Measurements from ENCODE around the gene CNOT6L. TPM values are rescaled to one million over a fixed set of nuclear protein-coding genes. Genes with fewer than 3 reads are reported as not detected.

The CNOT6L gene
- total RNA-seq, 1 experiment from 2014 or later: 29.7 TPM

- Mint-ChIP-seq H3K27me3 (ENCODE audit: unreplicated experiment) (no peaks in the 10 kb centered on the region), H3K27ac (ENCODE audit: unreplicated experiment) (no peak overlapping the region), H3K4me3 (ENCODE audit: low read depth, unreplicated experiment) (no peak overlapping the region), H3K4me1 (ENCODE audit: low read depth, unreplicated experiment) (no peaks in the 10 kb centered on the region), H3K36me3 (ENCODE audit: insufficient read depth, unreplicated experiment) (no peaks in the 10 kb centered on the region), H3K9me3 (ENCODE audit: low read depth, unreplicated experiment) (no peaks in the 10 kb centered on the region)
- CTCF ChIA-PET: no interaction called here
- intact Hi-C loops (cut with micrococcal nuclease; ENCODE audit: unreplicated experiment): no loop called here
- TF ChIP-seq CTCF (IDR thresholded peaks at IDR 0.05; ENCODE audit: unreplicated experiment): no peak
- BruUV-seq (replicated peaks): no TSS peak
- DNase-seq: no peak
These were observed 33.8 kb upstream of the CNOT6L start for GRCh38 chr4:77852892-77853495.

- no peaks in the 10 kb centered on the region for H3K36me3 Mint-ChIP-seq (ENCODE audit: insufficient read depth, unreplicated experiment)
- TF ChIP-seq CTCF (IDR thresholded peaks at IDR 0.05; ENCODE audit: unreplicated experiment): no peak
- CTCF ChIA-PET: no interaction called here
- H3K4me1 Mint-ChIP-seq (ENCODE audit: low read depth, unreplicated experiment): no peaks in the 10 kb centered on the region
- no TSS peak for BruUV-seq (replicated peaks)
- H3K4me3 Mint-ChIP-seq (ENCODE audit: low read depth, unreplicated experiment): no peak overlapping the region
- no peaks in the 10 kb centered on the region for H3K27me3 Mint-ChIP-seq (ENCODE audit: unreplicated experiment)
- no peak for DNase-seq
- no peaks in the 10 kb centered on the region for H3K9me3 Mint-ChIP-seq (ENCODE audit: low read depth, unreplicated experiment)
- H3K27ac Mint-ChIP-seq (ENCODE audit: unreplicated experiment): no peak overlapping the region
- intact Hi-C loops (cut with micrococcal nuclease; ENCODE audit: unreplicated experiment): no loop called here
These were observed 30.3 kb upstream of the CNOT6L start for GRCh38 chr4:77849278-77849965.

GRCh38 chr4:77848508-77848907, 29.3 kb upstream of the CNOT6L start:
- no peak for TF ChIP-seq CTCF (IDR thresholded peaks at IDR 0.05; ENCODE audit: unreplicated experiment)
- no peaks in the 10 kb centered on the region for H3K9me3 Mint-ChIP-seq (ENCODE audit: low read depth, unreplicated experiment)
- CTCF ChIA-PET: no interaction called here
- DNase-seq: no peak
- H3K27me3 Mint-ChIP-seq (ENCODE audit: unreplicated experiment): no peaks in the 10 kb centered on the region
- BruUV-seq (replicated peaks): no TSS peak
- H3K4me1 Mint-ChIP-seq (ENCODE audit: low read depth, unreplicated experiment): no peaks in the 10 kb centered on the region
- intact Hi-C loops (cut with micrococcal nuclease; ENCODE audit: unreplicated experiment): no loop called here
- no peak overlapping the region for H3K27ac Mint-ChIP-seq (ENCODE audit: unreplicated experiment)
- no peak overlapping the region for H3K4me3 Mint-ChIP-seq (ENCODE audit: low read depth, unreplicated experiment)
- no peaks in the 10 kb centered on the region for H3K36me3 Mint-ChIP-seq (ENCODE audit: insufficient read depth, unreplicated experiment)

- TF ChIP-seq CTCF (IDR thresholded peaks at IDR 0.05; ENCODE audit: unreplicated experiment): no peak
- Mint-ChIP-seq H3K4me3 (ENCODE audit: low read depth, unreplicated experiment) (no peak overlapping the region), H3K9me3 (ENCODE audit: low read depth, unreplicated experiment) (no peaks in the 10 kb centered on the region), H3K27me3 (ENCODE audit: unreplicated experiment) (no peaks in the 10 kb centered on the region), H3K4me1 (ENCODE audit: low read depth, unreplicated experiment) (no peaks in the 10 kb centered on the region), H3K27ac (ENCODE audit: unreplicated experiment) (no peak overlapping the region), H3K36me3 (ENCODE audit: insufficient read depth, unreplicated experiment) (no peaks in the 10 kb centered on the region)
- DNase-seq: no peak
- intact Hi-C loops (cut with micrococcal nuclease; ENCODE audit: unreplicated experiment): no loop called here
- no TSS peak for BruUV-seq (replicated peaks)
- CTCF ChIA-PET: interaction anchor here (0.8 kb wide), 1 partner anchor 214 kb away, joined by 7 read pairs; no protein-coding TSS in a partner anchor
These were observed 26.8 kb upstream of the CNOT6L start for GRCh38 chr4:77845929-77846328.

All from Calu3 (cell line).